GM19238 (cell line): ENCODE data around the gene AMMECR1L.
"Not testable (repeated sequence)": the region's sequence is repeated elsewhere in the genome, so short reads cannot be mapped to it uniquely, and the experiment has no call there.

Experiments used
- DNase-seq: peaks from one replicate; pipeline ENCODE4 v3.0.0; 2011; ENCODE audit warnings: low spot score; ENCODE audit not compliant: insufficient read length

The AMMECR1L gene

DNA sequence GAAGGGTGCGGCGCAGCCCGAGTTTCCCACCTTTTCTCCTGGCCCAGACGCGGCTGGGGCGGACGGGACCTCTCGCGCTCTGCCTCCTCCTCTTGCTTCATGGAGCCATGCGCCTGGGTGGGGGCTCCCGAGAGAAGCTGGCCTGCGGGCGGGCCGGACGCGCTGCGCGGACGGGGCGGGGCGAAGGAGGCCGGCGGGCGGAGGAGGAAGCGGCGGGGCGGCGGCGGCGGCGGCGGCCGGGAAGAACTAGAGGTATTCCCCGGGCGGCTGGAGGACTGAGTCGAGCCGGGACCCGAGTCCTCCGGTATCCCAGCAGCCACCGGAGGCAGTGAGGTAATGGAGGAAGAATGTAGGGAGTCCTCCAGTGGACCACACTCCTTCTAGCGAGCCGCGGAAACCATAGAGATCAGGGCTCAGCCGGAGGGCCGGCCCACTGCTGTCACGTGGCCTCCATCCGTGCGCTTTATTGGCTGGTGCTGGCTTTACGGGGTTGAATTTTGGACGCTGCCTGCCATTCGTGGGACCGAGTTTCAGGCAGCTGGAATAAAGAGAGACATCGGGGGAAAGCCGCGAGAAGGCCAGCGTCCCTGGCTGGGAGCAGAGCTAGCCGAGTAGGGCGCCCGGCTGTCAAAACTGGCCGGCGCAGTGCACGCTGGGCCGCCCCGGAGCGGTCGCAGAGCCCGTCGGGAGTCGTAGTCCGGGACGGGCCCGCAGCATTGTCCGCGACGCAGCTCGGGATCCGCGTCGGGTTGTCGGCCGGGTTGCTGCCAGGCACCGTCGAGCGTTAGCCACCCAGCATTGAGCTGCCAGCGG is at the start of gene AMMECR1L:
Gene AMMECR1L, minus strand, starts transcription at position 177 of the 813 bp plus-strand sequence. CDS start 11,722 bp downstream, outside the sequence.
- peak; percentile 31 for DNase-seq

DNA sequence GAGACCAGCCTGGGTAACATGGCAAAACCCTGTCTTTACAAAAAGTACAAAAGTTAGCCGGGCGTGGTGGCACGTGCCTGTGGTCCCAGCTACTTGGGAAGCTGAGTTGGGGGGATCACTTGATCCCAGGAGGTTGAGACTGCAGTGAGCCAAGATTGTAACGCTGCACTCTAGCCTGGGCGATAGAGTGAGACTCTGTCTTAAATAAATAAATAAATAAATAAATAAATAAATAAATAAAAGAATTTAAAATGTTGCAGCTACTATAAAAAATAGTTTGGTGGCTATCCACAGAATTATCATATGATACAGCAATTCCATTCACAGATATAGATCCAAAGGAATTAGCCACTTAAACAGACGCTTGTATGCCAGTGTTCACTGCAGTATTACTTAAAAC is 49.6 kb upstream of the AMMECR1L start:
- DNase-seq = no peak

DNA sequence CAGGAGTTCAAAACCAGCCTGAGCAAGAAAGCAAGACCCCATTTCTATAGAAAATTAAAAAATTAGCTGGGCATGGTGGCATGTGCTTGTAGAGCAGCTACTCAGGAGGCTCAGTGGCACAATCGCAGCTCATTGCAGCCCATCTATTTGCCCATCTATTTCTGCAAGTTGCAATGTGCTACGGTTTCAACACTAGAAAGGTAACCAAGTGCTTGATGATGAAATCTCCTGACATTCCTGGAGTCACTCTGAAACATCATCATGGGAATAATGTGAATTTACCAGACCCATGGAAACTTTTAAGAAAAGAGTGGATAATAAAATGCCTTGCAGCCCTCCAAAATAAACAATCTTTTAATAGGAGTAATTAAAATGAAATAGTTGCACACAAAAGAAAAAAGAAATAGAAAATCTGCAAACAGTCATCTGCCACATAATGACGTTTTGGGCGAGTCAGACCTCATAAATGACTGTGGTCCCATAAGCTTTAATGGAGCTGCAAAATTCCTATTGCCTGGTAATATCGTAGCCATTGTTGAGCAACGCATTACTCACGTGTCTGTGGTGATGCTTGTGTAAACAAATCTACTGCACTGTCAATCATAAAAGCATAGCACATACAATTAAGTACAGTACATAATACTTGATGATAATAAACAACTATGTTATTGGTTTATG is 46.6 kb upstream of the AMMECR1L start:
- DNase-seq = no peak

DNA sequence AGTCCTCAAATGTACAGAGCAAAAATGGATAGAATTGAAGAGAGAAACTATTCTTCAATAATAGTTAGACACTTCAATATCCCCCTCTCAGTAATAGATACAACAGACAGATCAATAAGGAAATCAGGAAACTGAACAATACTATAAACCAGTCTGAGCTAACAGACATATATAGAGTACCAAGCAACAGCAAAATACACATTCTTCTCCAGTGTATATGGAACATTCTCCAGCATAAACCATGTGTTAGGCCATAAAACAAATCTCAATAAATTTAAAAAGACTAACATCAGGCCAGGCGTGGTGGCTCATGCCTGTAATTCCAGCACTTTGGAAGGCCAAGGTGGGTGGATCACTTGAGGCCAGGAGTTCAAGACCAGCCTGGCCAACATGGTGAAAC is 43.7 kb upstream of the AMMECR1L start:
- DNase-seq = no peak

DNA sequence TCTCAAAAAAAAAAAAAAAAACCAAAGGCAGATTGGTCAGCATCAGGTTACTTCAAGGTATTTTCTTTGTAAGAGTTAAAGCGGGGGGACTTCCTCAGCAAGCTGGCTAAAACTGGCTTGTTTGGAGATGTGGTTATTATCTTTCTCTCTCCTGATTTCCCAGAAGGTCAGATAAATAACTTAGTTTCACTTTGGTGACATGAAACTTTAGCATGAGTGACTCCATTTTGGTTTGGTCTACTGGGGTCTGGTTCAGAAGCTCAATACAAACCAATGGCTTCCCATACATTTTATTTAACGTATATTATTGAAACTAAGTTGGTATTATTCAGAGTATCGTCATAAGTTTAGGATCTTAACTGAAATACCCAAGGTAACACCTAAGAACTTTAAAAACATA is 41.6 kb upstream of the AMMECR1L start:
- DNase-seq = no peak

DNA sequence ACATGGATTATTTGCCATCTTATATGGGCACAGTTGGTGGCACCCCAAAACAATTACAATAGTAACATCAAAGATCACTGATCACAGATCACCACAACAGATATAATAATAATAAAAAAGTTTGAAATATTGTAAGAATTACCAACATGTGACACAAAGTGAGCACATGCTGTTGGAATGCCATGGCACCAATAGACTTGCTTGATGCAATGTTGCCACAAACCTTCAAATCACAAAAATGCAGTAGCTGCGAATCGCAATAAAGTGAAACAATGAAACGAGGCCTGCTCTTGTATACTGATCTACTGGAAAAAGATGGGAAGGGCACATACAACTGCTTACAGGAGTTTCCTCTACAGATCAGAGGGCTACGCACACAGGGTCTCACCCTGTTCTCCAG is 32.2 kb upstream of the AMMECR1L start:
- DNase-seq = no peak

DNA sequence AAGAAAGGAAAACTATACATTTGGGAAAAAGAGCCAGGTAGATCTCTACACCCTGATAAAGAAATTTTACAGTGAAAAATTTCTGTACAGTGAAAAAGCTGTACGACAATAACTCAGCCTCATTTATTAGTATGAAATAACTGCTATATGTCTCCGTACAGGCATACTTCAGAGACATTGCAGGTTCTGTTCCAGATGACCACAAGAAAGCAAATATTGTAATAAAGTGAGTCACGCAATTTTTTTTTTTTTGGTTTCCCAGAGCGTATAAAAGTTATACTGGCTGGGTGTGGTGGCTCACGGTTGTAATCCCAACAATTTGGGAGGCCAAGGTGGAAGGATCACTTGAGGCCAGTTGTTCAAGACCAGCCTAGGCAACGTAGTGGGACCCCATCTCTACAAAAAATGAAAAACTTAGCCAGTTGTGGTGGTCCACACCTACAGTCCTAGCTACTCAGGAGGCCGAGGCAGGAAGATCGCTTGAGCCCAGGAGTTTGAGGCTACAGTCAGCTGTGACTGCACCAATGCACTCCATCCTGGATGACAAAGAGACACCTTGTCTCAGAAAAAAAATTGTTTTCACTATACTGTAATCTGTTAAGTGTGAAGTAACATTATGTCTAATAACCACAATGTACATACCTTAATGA is 28.2 kb upstream of the AMMECR1L start:
- no peak for DNase-seq

DNA sequence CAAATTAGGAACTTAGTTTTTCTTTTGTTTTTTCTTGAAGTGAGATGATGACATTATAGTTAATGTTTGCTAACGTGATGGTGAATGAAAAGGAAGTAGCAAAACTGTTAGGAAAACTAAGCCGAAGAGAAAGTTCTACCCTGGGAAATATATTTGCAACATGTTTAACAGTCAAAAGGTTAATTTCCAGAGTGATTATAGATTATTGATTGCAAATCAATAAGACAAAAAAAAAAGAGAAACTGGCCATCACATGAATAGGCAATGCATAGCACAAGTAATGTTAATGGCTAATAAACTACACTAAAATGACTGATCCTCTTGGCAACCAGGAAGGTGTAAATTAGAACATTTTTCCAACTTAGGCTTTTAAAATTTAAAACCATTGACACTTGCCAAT is 26.0 kb upstream of the AMMECR1L start:
- DNase-seq = no peak

DNA sequence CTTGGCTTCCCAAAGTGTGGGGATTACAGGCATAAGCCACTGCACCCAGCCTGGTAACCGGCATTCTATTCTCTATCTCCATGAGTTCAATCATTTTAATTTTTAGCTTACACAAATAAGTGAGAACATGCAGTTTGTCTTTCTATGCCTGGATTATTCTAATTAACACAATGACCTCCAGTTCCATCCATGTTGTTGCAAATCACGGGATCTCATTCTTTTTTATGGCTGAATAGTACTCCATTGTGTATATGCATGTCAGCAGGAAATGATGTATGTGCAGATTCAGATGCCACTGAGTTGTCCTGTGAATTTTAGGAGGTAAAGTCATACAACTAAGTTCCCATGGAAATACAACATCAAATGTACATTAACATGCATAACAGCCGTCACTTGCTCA is 24.7 kb upstream of the AMMECR1L start:
- DNase-seq = no peak

DNA sequence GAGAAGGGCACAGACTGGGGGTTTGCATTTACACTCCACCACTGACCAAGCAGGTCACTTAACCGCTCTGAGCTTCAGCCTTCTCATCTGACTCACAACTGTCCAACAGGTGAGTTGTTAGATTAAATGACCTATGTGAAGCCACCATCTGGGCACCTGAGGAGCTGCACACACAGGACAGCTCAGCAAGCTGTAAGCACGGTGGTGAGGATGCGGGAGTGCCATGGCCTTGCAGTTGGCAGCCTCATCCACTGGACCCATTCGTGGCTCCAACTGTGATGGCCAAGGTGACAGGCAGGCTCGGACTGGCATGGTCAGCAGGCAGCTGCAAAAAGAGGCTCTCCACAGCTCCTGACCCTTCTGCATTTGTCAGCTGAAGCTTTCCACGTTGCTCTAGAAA is 23.3 kb upstream of the AMMECR1L start:
- no peak for DNase-seq

DNA sequence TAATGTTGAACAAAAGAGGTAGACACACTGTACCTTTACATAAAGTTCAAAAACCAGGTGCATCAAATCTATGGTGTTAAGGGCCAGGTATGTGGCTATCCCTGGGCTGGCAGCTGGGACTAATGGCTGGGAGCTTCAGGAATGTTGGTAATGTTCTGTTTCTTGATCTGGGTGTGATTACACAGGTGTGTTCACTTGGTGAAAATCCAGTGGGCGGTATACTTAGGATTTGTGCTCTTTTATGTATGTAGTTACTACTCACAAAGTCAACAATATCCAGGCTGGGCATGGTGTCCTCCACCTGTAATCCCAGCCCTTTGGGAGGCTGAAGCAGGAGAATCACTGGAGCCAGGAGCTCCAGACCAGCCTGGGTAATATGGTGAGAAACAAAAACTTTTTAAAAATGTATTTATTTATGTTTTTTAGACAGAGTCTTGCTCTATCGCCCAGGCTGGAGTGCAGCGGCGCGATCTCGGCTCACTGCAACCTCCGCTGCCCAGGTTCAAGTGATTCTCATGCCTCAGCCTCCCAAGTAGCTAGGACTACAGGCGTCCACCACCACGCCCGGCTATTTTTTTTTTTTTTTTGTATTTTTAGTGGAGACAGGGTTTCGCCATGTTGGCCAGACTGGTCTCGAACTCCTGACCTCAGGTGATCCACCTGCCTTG is 22.1 kb upstream of the AMMECR1L start:
- DNase-seq = not testable (repeated sequence)

DNA sequence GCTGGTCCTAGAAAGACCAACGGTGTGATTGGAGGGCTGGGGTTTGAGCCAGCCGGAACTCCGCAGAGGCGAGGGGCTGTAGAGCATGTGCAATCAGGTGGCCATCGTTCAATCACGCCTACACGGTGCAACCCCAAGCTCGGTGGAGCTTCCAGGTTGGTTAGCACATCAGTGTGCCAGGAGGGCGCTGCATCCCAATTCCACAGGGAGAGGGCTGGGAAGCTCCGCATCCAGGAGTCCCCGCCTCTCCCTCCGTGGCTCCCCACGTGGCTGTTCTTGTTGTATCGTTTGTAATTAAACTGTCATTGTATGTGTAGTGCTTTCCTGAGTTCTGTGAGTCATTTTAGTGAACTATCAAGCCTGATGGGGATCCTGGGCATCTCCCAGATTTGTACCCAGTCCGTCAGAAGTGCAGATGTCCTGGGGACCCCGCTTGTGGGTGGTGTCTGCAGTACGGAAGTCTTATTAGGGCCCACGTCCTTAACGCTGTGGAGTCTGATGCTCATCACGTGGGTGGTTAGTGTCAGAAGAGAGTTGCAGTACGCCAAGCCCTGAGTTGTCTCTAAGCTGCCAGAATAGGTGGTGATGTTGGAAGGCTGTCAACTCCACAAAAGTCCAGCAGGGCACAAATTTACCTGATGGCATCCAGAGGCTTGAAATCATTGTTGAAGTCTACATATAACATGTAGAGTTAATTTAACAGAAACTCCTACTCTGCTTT is 20.6 kb upstream of the AMMECR1L start:
- DNase-seq = no peak

DNA sequence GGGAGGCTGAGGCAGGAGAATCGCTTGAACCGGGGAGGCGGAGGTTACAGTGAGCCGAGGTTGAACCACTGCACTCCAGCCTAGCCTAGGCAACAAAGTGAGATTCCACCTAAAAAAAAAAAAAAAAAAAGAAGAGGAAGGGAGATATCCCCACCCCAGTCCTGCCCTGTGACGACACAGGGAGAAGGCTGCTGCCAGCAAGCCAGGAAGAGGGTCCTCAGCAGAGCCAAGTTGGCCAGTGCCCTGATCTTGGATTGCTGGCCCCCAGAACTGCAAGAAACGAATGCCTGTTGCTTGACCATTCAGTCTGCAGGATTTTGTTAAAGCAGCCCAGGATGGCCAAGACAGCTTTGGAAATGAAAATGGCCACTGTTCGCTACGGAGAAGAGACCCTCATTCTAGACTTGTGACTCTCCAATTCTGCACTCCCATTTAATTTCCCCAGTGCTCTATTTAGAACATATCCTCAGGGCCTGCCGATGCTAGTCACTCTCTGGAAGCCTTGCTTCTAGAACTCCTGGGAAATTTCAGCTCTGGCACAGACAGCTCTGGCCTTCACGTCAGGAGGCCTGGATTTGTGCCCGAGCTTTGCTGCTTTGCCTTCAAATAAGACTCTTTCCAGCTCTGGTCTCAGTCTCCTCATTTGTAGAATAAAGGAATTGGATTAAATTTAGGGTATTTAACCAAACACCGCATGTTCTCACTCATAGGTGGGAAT is 15.7 kb upstream of the AMMECR1L start:
- DNase-seq = no peak

DNA sequence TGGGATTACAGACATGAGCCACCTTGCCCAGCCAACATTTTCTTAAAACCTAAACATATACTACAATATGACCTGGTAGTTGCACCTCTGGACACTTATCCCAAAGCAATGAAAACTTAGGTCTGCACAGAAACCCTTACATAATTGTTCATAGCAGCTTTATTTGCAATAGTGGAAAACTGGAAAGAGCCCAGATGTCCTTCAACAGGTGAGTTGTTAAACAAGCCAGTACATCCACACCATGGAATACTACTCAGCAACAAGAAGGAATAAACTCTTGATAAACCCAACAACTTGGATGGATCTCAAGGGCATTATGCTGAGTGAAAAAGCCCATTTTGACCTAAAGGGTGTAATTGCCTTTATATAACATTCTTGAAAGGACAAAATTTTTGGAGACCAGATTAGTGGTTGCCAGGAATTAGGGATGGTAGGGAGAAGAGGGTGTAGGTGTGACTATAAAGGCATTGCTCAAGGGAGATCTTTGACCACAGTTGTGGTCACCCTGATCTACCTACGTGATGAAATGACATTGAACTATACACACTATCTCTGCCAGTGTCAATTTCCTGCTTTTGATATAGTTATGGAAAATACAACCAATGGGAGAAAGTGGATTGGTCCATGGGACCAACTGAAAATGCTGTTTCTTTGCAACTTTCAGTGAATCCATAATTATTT is 11.9 kb upstream of the AMMECR1L start:
- no peak for DNase-seq

DNA sequence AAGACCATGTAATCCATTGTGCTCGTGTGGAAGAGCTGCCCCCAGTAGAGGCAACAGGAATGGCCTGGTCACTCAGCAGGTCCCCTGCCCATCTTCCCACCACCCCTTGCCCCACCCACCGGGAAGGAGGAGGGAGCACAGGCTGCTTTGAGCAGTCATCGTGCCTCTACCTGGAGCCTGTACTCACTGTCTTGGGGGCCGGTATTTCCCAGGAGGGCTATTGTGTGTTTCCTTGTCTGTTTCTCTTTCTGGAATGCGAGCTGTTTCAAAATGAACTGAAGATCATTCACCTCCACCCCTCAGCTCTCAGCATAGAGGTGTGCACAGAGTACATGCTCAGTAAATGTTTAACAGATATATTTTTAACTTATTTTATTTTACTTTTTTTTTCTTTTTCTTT is 7.7 kb upstream of the AMMECR1L start:
- no peak for DNase-seq

DNA sequence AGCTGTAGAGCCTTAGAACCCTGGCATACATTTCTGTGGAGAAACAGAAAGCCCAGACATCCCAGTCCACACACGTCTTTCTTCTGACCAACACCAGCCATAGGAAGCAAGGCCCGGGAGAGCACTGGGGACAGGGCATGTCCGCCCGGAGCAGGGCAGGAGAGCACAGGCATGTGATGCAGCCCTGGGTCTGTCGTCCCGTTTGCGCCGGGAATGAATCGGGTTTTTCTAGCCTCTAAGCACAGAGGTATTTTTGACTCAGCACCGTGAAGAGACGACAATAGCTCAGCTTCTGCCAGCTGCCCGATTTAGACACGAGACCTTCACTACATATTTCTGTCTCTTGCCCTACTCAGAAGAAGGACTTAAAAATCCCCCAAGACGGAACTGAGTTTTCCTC is 7.3 kb upstream of the AMMECR1L start:
- DNase-seq = no peak

DNA sequence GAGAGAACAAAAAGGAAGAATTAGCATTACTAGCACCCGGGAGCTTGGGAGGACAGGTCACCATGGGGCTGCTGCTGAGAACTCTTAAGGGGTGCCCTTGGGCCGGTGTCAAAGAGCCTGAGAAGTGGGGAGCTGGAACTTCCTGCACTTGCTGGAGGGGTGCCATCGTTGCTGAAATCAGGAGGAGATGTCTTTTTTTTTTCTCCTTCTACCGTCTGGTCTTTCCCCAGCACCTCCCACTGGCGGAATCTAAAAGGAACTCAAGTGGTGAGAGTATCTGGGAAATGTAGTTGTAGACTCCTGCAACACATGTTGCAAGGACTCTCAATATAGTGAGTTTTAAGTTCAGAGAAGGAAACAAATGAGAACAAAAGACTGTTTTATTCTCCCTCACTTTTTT is 6.1 kb upstream of the AMMECR1L start:
- no peak for DNase-seq

DNA sequence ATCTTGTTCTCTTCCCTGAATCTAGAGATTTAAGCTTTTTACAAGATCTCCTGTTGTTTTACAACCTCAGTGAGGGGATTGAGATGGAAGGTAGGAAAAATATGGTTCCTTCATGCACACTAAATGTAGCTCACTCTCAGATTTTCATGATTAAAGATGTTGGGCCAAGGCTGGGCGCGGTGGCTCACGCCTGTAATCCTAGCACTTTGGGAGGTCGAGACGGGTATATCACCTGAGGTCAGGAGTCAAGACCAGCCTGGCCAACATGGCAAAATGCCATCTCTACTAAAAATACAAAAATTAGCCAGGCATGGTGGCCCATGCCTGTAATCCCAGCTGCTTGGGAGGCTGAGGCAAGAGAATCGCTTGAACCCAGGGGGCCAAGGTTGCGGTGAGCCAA is 5.0 kb upstream of the AMMECR1L start:
- not testable (repeated sequence) for DNase-seq

DNA sequence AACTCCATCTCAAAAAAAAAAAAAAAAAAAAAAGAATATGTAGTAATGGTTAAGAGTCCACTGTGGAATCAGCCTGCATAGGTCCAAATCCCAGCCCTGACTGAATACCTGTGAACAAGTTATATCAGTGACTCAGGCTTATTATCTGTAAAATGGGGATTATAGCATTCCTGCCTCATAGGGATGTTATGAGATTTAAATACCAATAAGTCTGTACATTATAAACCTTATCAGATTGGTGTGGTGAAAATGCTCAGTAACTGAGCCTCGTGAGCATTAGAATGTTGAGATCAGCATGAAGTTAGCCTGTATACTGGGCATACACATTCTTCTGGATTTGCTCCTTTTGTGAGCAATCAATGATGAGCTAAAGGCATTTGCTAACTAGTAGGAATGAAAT is 3.0 kb upstream of the AMMECR1L start:
- no peak for DNase-seq

DNA sequence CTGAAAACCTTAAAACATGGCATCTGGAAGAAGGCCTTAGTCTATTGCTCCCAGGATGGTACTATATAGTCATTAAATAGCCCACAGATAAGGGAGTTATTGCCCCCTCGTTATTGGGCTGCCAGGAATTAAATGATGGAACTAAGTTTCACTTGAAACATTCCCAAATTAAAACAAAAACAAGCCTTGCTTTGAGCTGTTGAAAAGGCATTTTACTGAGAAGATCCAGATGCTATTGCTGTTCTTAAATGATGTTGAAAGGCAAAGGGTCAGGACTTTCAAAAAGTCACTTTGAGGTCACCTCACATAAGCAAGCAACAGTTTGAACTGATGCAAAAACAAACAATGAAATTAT is 2.0 kb upstream of the AMMECR1L start:
- no peak for DNase-seq
